ENCODE measurements around the gene ELOA. TPM values are rescaled to one million over a fixed set of nuclear protein-coding genes. Genes with fewer than 3 reads are reported as not detected.

The ELOA gene
- total RNA-seq, 1 experiment from 2014 or later = 31.3 TPM

GRCh38 chr1:23698466-23698865, 44.8 kb upstream of the ELOA start:
- Histone ChIP-seq H3K36me3 (ENCODE audit: control insufficient read depth, insufficient read depth, low read length) (peaks cover 3% of the 10 kb centered on the region; the same call in 1 of the 2 replicates), H3K4me3 (ENCODE audit: low read depth, low read length) (no peak overlapping the region), H3K4me1 (peaks cover 6% of the 10 kb centered on the region), H3K9me3 (no peaks in the 10 kb centered on the region), H3K27me3 (replicated peaks; ENCODE audit: control insufficient read depth, insufficient read depth, low read length) (no peaks in the 10 kb centered on the region)
- Mint-ChIP-seq H3K27me3 (ENCODE audit: insufficient read depth, unreplicated experiment) (no peaks in the 10 kb centered on the region), H3K36me3 (ENCODE audit: insufficient read depth, unreplicated experiment) (peaks cover 96% of the 10 kb centered on the region), H3K4me1 (ENCODE audit: low read depth, unreplicated experiment) (peaks cover 19% of the 10 kb centered on the region), H3K9me3 (ENCODE audit: unreplicated experiment) (no peaks in the 10 kb centered on the region), H3K27ac (ENCODE audit: unreplicated experiment) (no peak overlapping the region), H3K4me3 (ENCODE audit: unreplicated experiment) (no peak overlapping the region)
- BruUV-seq (replicated peaks) = no TSS peak
- TF ChIP-seq CTCF (IDR thresholded peaks at IDR 0.05; ENCODE audit: insufficient read depth in 1 of 2, low read depth in 1 of 2, low read length in 1 of 2, severe bottlenecking in 1 of 2, unreplicated experiment in 1 of 2) = no peak
- no peak for DNase-seq
- ChIA-PET POLR2A (interaction anchor here (0.5 kb wide), 1 partner anchor 147 kb away, joined by 3 read pairs; no protein-coding TSS in a partner anchor), CTCF (interaction anchor here (1.0 kb wide), 1 partner anchor 74 kb away, joined by 5 read pairs; no protein-coding TSS in a partner anchor)
- intact Hi-C loops (cut with micrococcal nuclease; ENCODE audit: unreplicated experiment) = no loop called here

- intact Hi-C loops (cut with micrococcal nuclease; ENCODE audit: unreplicated experiment) = no loop called here
- TF ChIP-seq CTCF (IDR thresholded peaks at IDR 0.05; ENCODE audit: insufficient read depth in 1 of 2, low read depth in 1 of 2, low read length in 1 of 2, severe bottlenecking in 1 of 2, unreplicated experiment in 1 of 2) = no peak
- H3K4me3 Mint-ChIP-seq (ENCODE audit: unreplicated experiment) = no peak overlapping the region
- peaks cover 18% of the 10 kb centered on the region for H3K4me1 Mint-ChIP-seq (ENCODE audit: low read depth, unreplicated experiment)
- Histone ChIP-seq H3K4me1 (peaks cover 6% of the 10 kb centered on the region), H3K9me3 (no peaks in the 10 kb centered on the region), H3K36me3 (ENCODE audit: control insufficient read depth, insufficient read depth, low read length) (peaks cover 3% of the 10 kb centered on the region; the same call in 1 of the 2 replicates), H3K4me3 (ENCODE audit: low read depth, low read length) (no peak overlapping the region), H3K27me3 (replicated peaks; ENCODE audit: control insufficient read depth, insufficient read depth, low read length) (no peaks in the 10 kb centered on the region)
- no peaks in the 10 kb centered on the region for H3K27me3 Mint-ChIP-seq (ENCODE audit: insufficient read depth, unreplicated experiment)
- ChIA-PET POLR2A (interaction anchor here (0.7 kb wide), 1 partner anchor 168 kb away, joined by 11 read pairs; the partner anchor contains the start of gene E2F2), CTCF (interaction anchor here (1.0 kb wide), 1 partner anchor 72 kb away, joined by 5 read pairs; no protein-coding TSS in a partner anchor)
- peaks cover 85% of the 10 kb centered on the region for H3K36me3 Mint-ChIP-seq (ENCODE audit: insufficient read depth, unreplicated experiment)
- H3K27ac Mint-ChIP-seq (ENCODE audit: unreplicated experiment) = no peak overlapping the region
- DNase-seq = no peak
- no peaks in the 10 kb centered on the region for H3K9me3 Mint-ChIP-seq (ENCODE audit: unreplicated experiment)
- no TSS peak for BruUV-seq (replicated peaks)
These were observed 43.7 kb upstream of the ELOA start for GRCh38 chr1:23699280-23700179.

- Mint-ChIP-seq H3K4me3 (ENCODE audit: unreplicated experiment) (no peak overlapping the region), H3K36me3 (ENCODE audit: insufficient read depth, unreplicated experiment) (peaks cover 68% of the 10 kb centered on the region), H3K27me3 (ENCODE audit: insufficient read depth, unreplicated experiment) (no peaks in the 10 kb centered on the region), H3K9me3 (ENCODE audit: unreplicated experiment) (no peaks in the 10 kb centered on the region), H3K4me1 (ENCODE audit: low read depth, unreplicated experiment) (peaks cover 7% of the 10 kb centered on the region), H3K27ac (ENCODE audit: unreplicated experiment) (no peak overlapping the region)
- Histone ChIP-seq H3K4me1 (peaks cover 17% of the 10 kb centered on the region), H3K36me3 (ENCODE audit: control insufficient read depth, insufficient read depth, low read length) (no peaks in the 10 kb centered on the region), H3K9me3 (no peaks in the 10 kb centered on the region), H3K4me3 (ENCODE audit: low read depth, low read length) (no peak overlapping the region), H3K27me3 (replicated peaks; ENCODE audit: control insufficient read depth, insufficient read depth, low read length) (no peaks in the 10 kb centered on the region)
- intact Hi-C loops (cut with micrococcal nuclease; ENCODE audit: unreplicated experiment) = no loop called here
- ChIA-PET POLR2A (no interaction called here), CTCF (no interaction called here)
- BruUV-seq (replicated peaks) = no TSS peak
- DNase-seq = no peak
- TF ChIP-seq CTCF (IDR thresholded peaks at IDR 0.05; ENCODE audit: insufficient read depth in 1 of 2, low read depth in 1 of 2, low read length in 1 of 2, severe bottlenecking in 1 of 2, unreplicated experiment in 1 of 2) = no peak
These were observed 42.0 kb upstream of the ELOA start for GRCh38 chr1:23701310-23701709.

Data from Caco-2 (cell line).